Measurements from ENCODE around the gene DCBLD1.

The DCBLD1 gene

GRCh38 chr6:117546674-117547073 lies 64.2 kb downstream of the DCBLD1 start:
- in situ Hi-C loops (cut with HindIII; ENCODE audit: low pct_ligation_motif_present, low sequenced_read_pairs), result no loop called here
- DNase-seq, result no peak

DNA sequence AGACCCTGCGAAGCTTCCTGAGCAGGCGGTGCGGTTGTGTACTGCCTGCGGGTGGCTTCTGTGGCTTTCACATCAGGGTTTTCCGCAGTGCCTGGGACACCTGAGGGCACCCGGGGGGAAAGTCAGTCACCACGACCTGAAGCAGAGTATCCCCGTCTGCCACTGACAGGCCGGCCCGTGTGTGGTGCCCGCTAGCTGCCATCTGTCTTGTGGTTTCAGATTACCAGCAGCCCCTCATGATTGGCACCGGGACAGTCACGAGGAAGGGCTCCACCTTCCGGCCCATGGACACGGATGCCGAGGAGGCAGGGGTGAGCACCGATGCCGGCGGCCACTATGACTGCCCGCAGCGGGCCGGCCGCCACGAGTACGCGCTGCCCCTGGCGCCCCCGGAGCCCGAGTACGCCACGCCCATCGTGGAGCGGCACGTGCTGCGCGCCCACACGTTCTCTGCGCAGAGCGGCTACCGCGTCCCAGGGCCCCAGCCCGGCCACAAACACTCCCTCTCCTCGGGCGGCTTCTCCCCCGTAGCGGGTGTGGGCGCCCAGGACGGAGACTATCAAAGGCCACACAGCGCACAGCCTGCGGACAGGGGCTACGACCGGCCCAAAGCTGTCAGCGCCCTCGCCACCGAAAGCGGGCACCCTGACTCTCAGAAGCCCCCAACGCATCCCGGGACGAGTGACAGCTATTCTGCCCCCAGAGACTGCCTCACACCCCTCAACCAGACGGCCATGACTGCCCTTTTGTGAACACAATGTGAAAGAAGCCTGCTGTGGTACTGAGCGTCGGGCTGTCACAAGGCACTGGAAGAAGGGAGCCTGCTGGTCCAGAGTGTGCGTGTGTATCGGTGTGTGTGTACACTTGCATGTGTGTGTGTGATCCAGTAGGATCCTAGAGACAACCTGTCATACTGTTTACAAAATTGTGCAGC lies 65.5 kb downstream of the DCBLD1 start:
- peak overlapping the region; percentile 62 for H3K27ac ChIP-seq

More at GRCh38 chr6:117546674-117547073, 64.2 kb downstream of the DCBLD1 start:
- Histone ChIP-seq H3K27me3 (replicated peaks) (no peaks in the 10 kb centered on the region), H3K27ac (no peak overlapping the region), H3K4me3 (ENCODE audit: low read depth, low read length) (no peak overlapping the region), H3K36me3 (replicated peaks) (peaks cover 10% of the 10 kb centered on the region)
- TF ChIP-seq CTCF (IDR thresholded peaks at IDR 0.05; ENCODE audit: low read depth, low read length, missing control alignments), result no peak

GRCh38 chr6:117548797-117549301 lies 66.4 kb downstream of the DCBLD1 start:
- DNase-seq, result no peak
- Histone ChIP-seq H3K36me3 (replicated peaks) (peaks cover 10% of the 10 kb centered on the region), H3K4me3 (ENCODE audit: low read depth, low read length) (peak overlapping the region; percentile 36), H3K27me3 (replicated peaks) (no peaks in the 10 kb centered on the region), H3K27ac (peak overlapping the region; percentile 62)
- in situ Hi-C loops (cut with HindIII; ENCODE audit: low pct_ligation_motif_present, low sequenced_read_pairs), result no loop called here
- no peak for TF ChIP-seq CTCF (IDR thresholded peaks at IDR 0.05; ENCODE audit: low read depth, low read length, missing control alignments)

More for the DNA sequence above, 65.5 kb downstream of the DCBLD1 start:
- TF ChIP-seq CTCF (IDR thresholded peaks at IDR 0.05; ENCODE audit: low read depth, low read length, missing control alignments), result peak; percentile 20
- Histone ChIP-seq H3K27me3 (replicated peaks) (no peaks in the 10 kb centered on the region), H3K36me3 (replicated peaks) (peaks cover 10% of the 10 kb centered on the region), H3K4me3 (ENCODE audit: low read depth, low read length) (peak overlapping the region; percentile 38)
- peak; percentile 35 for DNase-seq
- in situ Hi-C loops (cut with HindIII; ENCODE audit: low pct_ligation_motif_present, low sequenced_read_pairs), result no loop called here

GRCh38 chr6:117549611-117550010 lies 67.1 kb downstream of the DCBLD1 start:
- in situ Hi-C loops (cut with HindIII; ENCODE audit: low pct_ligation_motif_present, low sequenced_read_pairs), result loop anchor here (25.0 kb wide), 1 partner anchor 87 kb away; no protein-coding TSS in a partner anchor
- Histone ChIP-seq H3K4me3 (ENCODE audit: low read depth, low read length) (no peak overlapping the region), H3K27ac (peak overlapping the region; percentile 42), H3K27me3 (replicated peaks) (no peaks in the 10 kb centered on the region), H3K36me3 (replicated peaks) (peaks cover 6% of the 10 kb centered on the region)
- DNase-seq, result no peak
- TF ChIP-seq CTCF (IDR thresholded peaks at IDR 0.05; ENCODE audit: low read depth, low read length, missing control alignments), result no peak

- Histone ChIP-seq H3K4me3 (ENCODE audit: low read depth, low read length) (no peak overlapping the region), H3K27ac (no peak overlapping the region), H3K36me3 (replicated peaks) (peaks cover 6% of the 10 kb centered on the region), H3K27me3 (replicated peaks) (no peaks in the 10 kb centered on the region)
- no peak for DNase-seq
- in situ Hi-C loops (cut with HindIII; ENCODE audit: low pct_ligation_motif_present, low sequenced_read_pairs), result loop anchor here (25.0 kb wide), 1 partner anchor 88 kb away; no protein-coding TSS in a partner anchor
- no peak for TF ChIP-seq CTCF (IDR thresholded peaks at IDR 0.05; ENCODE audit: low read depth, low read length, missing control alignments)
These were observed 67.7 kb downstream of the DCBLD1 start for GRCh38 chr6:117550078-117550600.
